A673 (cell line): ENCODE data around the gene EGLN2.
"Not testable (repeated sequence)": the region's sequence is repeated elsewhere in the genome, so short reads cannot be mapped to it uniquely, and the experiment has no call there.

ENCODE experiments used
- EZH2 ChIP-seq: fragments of 200-600 bp; sonication (generic); IDR thresholded peaks from 2 replicates; pipeline ENCODE4 v1.6.1; 2017; ENCODE audit warnings: borderline replicate concordance, low read depth, mild to moderate bottlenecking, mixed read lengths, antibody characterized with exemption, low read length; ENCODE audit not compliant: poor library complexity, severe bottlenecking
- TF ChIP-seq, protein P1 (sequence below): fragments of 300-800, 200-600 bp; sonication (generic); conservative IDR thresholded peaks from 2 replicates; pipeline ENCODE4 v1.5.1; 2017; ENCODE audit warnings: low read depth, mild to moderate bottlenecking, antibody characterized with exemption, low read length, moderate library complexity, mixed read lengths

DNA sequence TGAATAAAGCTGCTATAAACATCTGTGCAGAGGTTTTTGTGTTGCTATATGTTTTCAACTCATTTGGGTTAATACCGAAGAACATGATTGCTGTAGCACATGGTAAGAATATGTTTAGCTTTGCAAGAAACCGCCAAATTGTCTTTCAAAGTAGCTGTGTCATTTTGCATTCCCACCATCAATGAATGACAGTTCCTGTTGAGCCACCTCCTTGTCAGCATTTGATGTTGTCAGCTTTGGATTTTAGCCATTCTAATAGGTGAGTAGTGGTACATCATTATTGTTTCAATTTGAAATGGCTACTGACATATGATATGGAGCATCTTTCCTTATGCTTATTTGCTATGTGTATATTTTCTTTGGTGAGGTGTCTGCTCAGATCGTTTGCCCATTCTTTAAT lies 43.0 kb downstream of the EGLN2 start:
- TF ChIP-seq, protein P1, sequence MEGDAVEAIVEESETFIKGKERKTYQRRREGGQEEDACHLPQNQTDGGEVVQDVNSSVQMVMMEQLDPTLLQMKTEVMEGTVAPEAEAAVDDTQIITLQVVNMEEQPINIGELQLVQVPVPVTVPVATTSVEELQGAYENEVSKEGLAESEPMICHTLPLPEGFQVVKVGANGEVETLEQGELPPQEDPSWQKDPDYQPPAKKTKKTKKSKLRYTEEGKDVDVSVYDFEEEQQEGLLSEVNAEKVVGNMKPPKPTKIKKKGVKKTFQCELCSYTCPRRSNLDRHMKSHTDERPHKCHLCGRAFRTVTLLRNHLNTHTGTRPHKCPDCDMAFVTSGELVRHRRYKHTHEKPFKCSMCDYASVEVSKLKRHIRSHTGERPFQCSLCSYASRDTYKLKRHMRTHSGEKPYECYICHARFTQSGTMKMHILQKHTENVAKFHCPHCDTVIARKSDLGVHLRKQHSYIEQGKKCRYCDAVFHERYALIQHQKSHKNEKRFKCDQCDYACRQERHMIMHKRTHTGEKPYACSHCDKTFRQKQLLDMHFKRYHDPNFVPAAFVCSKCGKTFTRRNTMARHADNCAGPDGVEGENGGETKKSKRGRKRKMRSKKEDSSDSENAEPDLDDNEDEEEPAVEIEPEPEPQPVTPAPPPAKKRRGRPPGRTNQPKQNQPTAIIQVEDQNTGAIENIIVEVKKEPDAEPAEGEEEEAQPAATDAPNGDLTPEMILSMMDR = not testable (repeated sequence)
- not testable (repeated sequence) for TF ChIP-seq EZH2
